Measurements from ENCODE around the gene RRP15.
A peak's percentile ranks its signal among the peaks of the same experiment; 100 is the strongest.

Gene RRP15

GRCh38 chr1:218364028-218364710 lies 79.1 kb downstream of the RRP15 start:
- DNase-seq = no peak

DNA sequence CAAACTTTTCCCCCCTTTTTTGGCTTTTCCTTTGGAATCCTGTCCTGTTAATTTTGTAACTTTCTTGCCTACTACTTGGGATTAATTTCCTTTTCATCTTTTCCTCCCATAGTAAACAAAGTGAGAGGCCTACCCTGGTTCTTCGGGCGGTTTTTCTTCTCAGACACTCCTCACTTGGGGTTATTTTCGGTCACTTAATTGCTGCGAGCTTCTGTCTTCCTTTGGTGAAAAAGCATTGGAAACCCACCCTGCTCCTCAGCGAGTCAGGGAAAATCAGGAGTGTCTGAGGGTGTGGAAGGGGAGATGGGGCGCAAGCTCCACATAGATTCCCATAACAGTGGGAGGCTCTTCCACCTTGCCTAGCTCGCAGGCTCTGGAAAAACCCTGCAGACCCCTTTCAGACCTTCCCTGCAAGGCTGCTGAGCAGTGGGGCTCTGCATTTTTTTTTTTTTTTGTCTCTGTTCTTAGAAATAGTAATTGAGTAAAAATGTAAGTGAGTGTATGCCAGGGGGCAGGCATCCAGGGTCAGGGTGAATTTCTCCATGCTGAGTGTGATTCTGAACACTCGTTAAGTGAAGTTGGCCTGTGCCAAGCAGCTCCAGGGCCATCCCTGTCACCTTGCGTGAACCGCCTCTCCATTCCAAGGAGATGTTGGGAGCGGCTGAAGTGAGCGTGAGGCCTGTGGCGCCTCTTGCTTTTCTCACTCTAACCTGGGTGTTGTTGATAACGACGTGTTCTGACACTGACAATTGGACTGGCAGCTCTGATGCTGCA lies 80.3 kb downstream of the RRP15 start:
- no peak for DNase-seq

DNA sequence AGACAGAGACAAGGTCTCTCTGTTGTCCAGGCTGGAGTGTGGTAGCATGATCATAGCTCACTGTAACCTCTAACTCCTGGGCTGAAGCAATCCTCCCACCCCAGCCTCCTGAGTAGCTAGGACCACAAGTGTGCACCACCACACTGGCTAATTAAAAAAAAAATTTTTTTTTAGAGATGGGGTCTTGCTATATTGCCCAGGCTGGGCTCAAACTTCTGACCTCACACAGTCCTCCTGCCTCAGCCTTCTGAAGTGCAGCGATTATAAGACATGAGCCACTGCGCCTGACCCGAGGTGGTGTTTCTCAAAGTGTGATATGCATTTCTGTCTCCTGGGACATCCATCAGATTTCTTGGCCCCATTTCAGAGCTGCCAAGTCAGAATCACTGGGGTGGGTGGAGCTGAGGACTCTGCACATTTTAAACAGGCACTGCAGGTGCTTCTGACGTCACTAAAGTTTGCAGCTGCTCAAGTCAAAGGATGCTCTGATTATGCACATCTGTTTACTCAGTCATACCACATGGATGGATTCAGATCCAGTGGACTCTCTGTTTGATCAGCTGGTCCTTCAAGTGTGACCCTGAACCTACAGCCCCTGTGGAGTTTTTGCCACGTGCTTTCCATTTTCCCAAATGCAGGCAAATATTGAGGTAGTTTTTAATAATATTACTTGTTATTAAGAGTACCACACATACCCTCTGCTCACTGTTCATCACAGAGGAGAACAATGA lies 81.4 kb downstream of the RRP15 start:
- no peak for DNase-seq

DNA sequence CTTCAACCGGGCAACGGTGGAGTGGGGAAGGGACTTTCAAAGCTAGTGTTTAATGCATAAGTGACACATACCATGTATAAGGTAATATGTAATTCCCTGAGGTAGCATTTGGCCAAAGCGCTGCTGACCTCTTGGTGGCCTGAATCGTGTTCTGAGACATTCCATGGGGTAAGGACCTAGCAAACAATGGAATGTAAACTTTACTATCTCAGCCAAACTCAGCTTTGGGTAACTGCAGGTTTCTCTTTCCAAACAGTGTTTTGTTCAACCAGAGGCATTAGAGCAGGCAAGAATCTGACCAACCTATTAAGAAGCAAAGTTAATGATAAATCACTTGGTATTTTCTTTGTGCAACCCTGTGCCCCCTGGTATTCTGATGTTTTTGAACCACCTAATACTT lies 82.0 kb downstream of the RRP15 start:
- DNase-seq = no peak

GRCh38 chr1:218368686-218369085 lies 83.6 kb downstream of the RRP15 start:
- no peak for DNase-seq

GRCh38 chr1:218369688-218370511 lies 84.8 kb downstream of the RRP15 start:
- DNase-seq = no peak

DNA sequence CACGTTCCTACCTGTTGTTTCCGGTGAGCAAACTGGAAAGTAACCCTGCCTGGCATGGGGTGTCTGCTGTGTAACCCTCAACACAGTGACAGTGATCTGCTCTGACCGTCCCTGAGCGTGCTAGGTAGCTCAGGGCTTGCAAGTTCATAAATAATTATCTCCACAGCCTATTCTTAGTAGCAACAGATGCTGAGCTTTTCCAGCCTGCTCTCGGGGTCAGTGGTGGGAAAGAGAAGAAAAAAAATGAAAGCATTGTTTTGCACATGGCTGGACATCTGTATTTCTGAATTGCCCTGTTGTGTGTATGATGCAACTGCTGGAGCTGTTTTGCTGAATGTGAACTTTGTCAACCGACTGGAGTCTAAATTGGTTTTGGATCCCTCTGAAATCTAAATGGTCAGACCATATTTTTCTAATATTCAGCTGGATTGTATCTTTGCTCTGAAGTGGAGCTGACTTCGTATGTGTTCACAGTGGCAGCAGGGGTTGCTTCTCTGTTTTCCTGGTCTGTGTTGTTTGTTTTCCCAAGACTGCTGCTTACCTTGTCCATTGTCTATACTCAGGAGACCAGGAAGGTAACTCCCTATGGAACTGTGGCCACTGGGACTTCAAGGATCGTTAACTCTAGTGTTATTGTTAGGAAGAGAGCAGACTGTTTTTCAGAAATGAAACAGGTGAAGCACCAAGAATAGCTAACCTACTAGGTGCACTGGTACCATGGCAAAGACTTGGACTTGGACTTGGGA lies 87.0 kb downstream of the RRP15 start:
- DNase-seq = no peak

- no peak for DNase-seq
Measured at GRCh38 chr1:218374401-218375353, 89.6 kb downstream of the RRP15 start.

GRCh38 chr1:218376722-218377121 lies 91.6 kb downstream of the RRP15 start:
- DNase-seq = no peak

GRCh38 chr1:218377143-218377660 lies 92.1 kb downstream of the RRP15 start:
- peak; percentile 74 for DNase-seq

- peak; percentile 55 for DNase-seq
Measured at GRCh38 chr1:218380125-218380977, 95.3 kb downstream of the RRP15 start.

DNA sequence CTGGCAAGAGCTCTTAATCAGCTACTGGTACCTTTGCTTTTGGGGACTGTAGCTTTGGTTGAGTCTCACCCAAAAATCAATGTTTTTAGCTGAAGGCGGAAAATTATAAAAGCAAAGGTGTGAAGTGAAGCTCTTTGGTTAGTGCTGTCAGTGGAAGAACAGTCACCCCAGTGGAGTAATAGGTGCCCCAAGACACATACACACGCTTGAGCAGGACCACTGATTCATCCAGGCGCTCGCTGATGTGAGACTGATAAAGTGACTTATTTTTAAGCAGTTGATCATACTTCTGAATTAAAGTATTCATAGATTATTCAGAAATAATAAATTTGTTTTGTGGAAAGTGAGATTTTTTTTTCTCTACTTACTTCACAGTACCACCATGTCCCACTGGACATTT lies 97.2 kb downstream of the RRP15 start:
- DNase-seq = no peak

DNA sequence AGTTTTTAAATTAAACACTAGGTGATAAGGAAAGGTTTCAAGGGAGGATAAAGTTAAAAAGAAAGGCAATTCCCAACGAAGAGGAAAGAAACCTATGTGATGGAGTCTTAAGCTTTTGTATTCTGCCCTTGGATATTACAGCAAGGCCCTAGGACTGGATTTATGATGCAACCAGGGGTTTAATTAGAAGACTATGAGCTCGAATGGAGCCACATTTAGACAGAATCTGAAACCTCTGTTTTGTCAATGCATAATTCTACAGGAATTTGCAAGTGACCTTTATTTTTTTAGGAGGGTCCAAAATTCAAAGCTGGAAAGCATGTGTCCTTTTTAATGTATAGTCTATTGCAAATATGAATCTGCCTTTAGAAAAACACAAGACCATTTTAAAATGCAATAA lies 98.0 kb downstream of the RRP15 start:
- DNase-seq = no peak

DNA sequence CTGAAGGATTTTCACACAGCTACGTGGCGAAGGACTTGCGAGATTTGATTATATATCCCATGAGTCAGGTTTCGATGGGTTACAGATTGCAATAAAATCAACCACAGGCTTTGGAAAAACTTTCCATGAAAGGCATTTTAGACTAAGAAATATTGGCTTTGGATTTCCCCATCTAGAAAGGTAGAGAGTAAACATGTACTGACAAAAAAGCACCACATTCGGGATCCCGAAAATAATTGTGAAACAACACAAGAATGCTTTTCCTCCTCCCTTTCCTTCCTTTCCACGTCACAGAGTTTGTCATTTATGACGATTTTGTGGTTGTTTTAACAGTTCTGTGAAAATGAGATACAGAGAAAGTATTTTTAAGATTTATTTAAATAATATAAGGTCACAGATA lies 98.6 kb downstream of the RRP15 start:
- no peak for DNase-seq

GRCh38 chr1:218384581-218384993 lies 99.5 kb downstream of the RRP15 start:
- no peak for DNase-seq

Measured in T1000 (cell line).